HepG2 (cell line): ENCODE results near the gene TBC1D10A. TPM values are rescaled to one million over a fixed set of nuclear protein-coding genes. Genes with fewer than 3 reads are reported as not detected.

Experiments
- ATAC-seq: fragments of 200-7000 bp; cut with Tn5 transposase; 3 replicates; pipeline ENCODE4 v1.9.1; 2020; ENCODE audit warnings: mild to moderate bottlenecking, moderate library complexity
- BruUV-seq: library from RNA; stranded (reverse); fragments of 400-500 nt; replicated peaks from 2 replicates; lab custom pipeline; 2021; lab: Mats Ljungman, UMichigan
- CTCF ChIA-PET: fragments of 300-600 bp; formaldehyde crosslinking; extraction: SDS; loops from one replicate; lab custom pipeline; 2021; ENCODE audit warnings: low total read pairs, inconsistent platforms, low intra/inter-chr PET ratio; lab: Yijun Ruan, JAX
- POLR2A ChIA-PET: fragments of 350-600 bp; sonication (Branson Sonifier 250); formaldehyde crosslinking; loops from one replicate; lab custom pipeline; 2020; ENCODE audit warnings: antibody characterized with exemption, inconsistent platforms; lab: Yijun Ruan, JAX
- DNase-seq: peaks from one replicate; pipeline ENCODE4 v3.0.0-alpha.2; 2015; ENCODE audit warnings: low spot score
- FAIRE-seq: peaks from 3 replicates; lab custom pipeline; 2011; peaks lifted over from hg19 to GRCh38; lab: Jason Lieb, UNC
- H2AFZ ChIP-seq: one replicate; pipeline ENCODE4 v1.6.1; 2011; ENCODE audit warnings: low read length, inconsistent platforms
- H3K27ac ChIP-seq: fragments of 300-600 bp; 3 replicates; pipeline ENCODE4 v1.8.0; 2011; ENCODE audit warnings: mixed run types, mild to moderate bottlenecking, mixed read lengths, low read length, inconsistent platforms; ENCODE audit not compliant: insufficient read depth; ENCODE audit errors: extremely low read length
- H3K27me3 ChIP-seq, 2 experiments: fragments of 200-600 bp in 1 of 2; 2 replicates in 1 of 2; 3 replicates in 1 of 2; pipeline versions ENCODE4 v1.6.0 to v1.8.0; 2011; ENCODE audit warnings: low read length in 2 of 2, mild to moderate bottlenecking in 2 of 2, moderate library complexity in 2 of 2, inconsistent platforms in 1 of 2; ENCODE audit not compliant: insufficient read depth in 2 of 2, control insufficient read depth in 1 of 2
- H3K36me3 ChIP-seq, 2 experiments: fragments of 200-600 bp in 1 of 2; replicated peaks in 1 of 2; 2 replicates in 1 of 2; 3 replicates in 1 of 2; pipeline versions ENCODE4 v1.5.1 to v1.8.0; 2011; ENCODE audit warnings: low read length in 2 of 2, inconsistent platforms in 1 of 2; ENCODE audit not compliant: insufficient read depth in 2 of 2, control insufficient read depth in 1 of 2
- H3K4me1 ChIP-seq: 2 replicates; pipeline ENCODE4 v1.5.1; 2012; ENCODE audit warnings: low read length, inconsistent platforms; ENCODE audit not compliant: insufficient read depth
- H3K4me2 ChIP-seq: 2 replicates; pipeline ENCODE4 v1.6.0; 2011; ENCODE audit warnings: low read depth, low read length, inconsistent platforms
- H3K4me3 ChIP-seq, 3 experiments: fragments of 200-600 bp in 1 of 3; sonication (generic), shearing (Covaris generic) in 1 of 3; replicated peaks in 1 of 3; 2 replicates each; pipeline ENCODE4 v1.5.1; 2011 to 2016; ENCODE audit warnings: low read length in 3 of 3, inconsistent platforms in 2 of 3, low read depth in 2 of 3, mild to moderate bottlenecking in 2 of 3, control low read depth in 1 of 3, mixed read lengths in 1 of 3; ENCODE audit not compliant: insufficient read depth in 1 of 3
- H3K79me2 ChIP-seq: one replicate; pipeline ENCODE4 v1.6.1; 2011; ENCODE audit warnings: low read length, inconsistent platforms; ENCODE audit not compliant: insufficient read depth
- H3K9ac ChIP-seq: 2 replicates; pipeline ENCODE4 v1.6.0; 2011; ENCODE audit warnings: mild to moderate bottlenecking, low read depth, low read length, inconsistent platforms; ENCODE audit not compliant: insufficient read depth
- H3K9me3 ChIP-seq: 2 replicates; pipeline ENCODE4 v1.5.1; 2012; ENCODE audit warnings: mild to moderate bottlenecking, low read length
- H4K20me1 ChIP-seq: 2 replicates; pipeline ENCODE4 v1.6.0; 2011; ENCODE audit warnings: inconsistent platforms, mild to moderate bottlenecking, low read length, moderate library complexity; ENCODE audit not compliant: insufficient read depth
- MBNL3 ChIP-seq: fragments of 250-450 bp; sonication (Bioruptor Pico); conservative IDR thresholded peaks from 2 replicates; pipeline ENCODE4 v1.8.0; 2022; ENCODE audit warnings: mild to moderate bottlenecking, inconsistent platforms
- SOX13 ChIP-seq, 3 experiments: fragments of 450-650 bp in 1 of 3; sonication (generic) in 1 of 3; formaldehyde crosslinking in 1 of 3; IDR thresholded peaks in 2 of 3; conservative IDR thresholded peaks in 1 of 3; 2 replicates each; pipeline versions ENCODE4 v1.5.0 to v1.6.1; 2016 to 2020; ENCODE audit warnings: antibody characterized with exemption in 1 of 3, mild to moderate bottlenecking in 1 of 3, missing compliant biosample characterization in 1 of 3, missing genetic modification reagents in 1 of 3, moderate library complexity in 1 of 3
- SOX6 ChIP-seq, 2 experiments: fragments of 450-650 bp in 1 of 2; sonication (generic) in 1 of 2; formaldehyde crosslinking in 1 of 2; IDR thresholded peaks; 2 replicates each; pipeline versions ENCODE4 v1.4.0 to v1.6.1; 2017 to 2020; ENCODE audit warnings: antibody characterized with exemption in 1 of 2, mild to moderate bottlenecking in 1 of 2, missing genetic modification reagents in 1 of 2
- ZUFSP ChIP-seq: sonication (generic); formaldehyde crosslinking; IDR thresholded peaks from 2 replicates; pipeline ENCODE4 v1.9.0; 2021; ENCODE audit warnings: missing genetic modification reagents, mild to moderate bottlenecking, borderline replicate concordance
- WGBS: methylation state at CpG from one replicate; pipeline ENCODE4 v1.1.6; 2017; ENCODE audit warnings: low lambda C conversion rate; 5-methylcytosine and 5-hydroxymethylcytosine counted together
- in situ Hi-C: cut with HindIII; loops from 2 replicates; pipeline ENCODE4 v1.10.0; 2017; ENCODE audit warnings: low pct_unique_long_range_greater_than_20kb; ENCODE audit not compliant: extremely low pct_ligation_motif_present
- intact Hi-C: fragments of 100-400 bp; cut with micrococcal nuclease; formaldehyde crosslinking; loops from one replicate; pipeline ENCODE4 v1.10.0; 2022; ENCODE audit not compliant: unreplicated experiment
- polyA plus RNA-seq, 8 experiments: library from polyadenylated mRNA; depleted of rRNA in 3 of 8; stranded (reverse) in 7 of 8; unstranded in 1 of 8; fragments of >200 nt; fragmentation: Illumina TruSeq in 4 of 8; extraction: Trizol in 4 of 8; gene quantifications; 2 replicates each; pipeline versions ENCODE4 v1.2.1 to v1.2.3, GENCODE V29; 2011 to 2016; ENCODE audit warnings: low read depth in 4 of 8, missing spikeins in 1 of 8, mixed read lengths in 1 of 8; ENCODE audit not compliant: insufficient read depth in 1 of 8
- total RNA-seq, 5 experiments: library from RNA; depleted of rRNA; stranded (reverse); fragments of >200 nt; fragmentation: Illumina TruSeq; extraction: Trizol; gene quantifications; 2 replicates each; pipeline ENCODE4 v1.2.3, GENCODE V29; 2016; ENCODE audit warnings: low read depth in 1 of 5

The TBC1D10A gene
- total and polyA plus RNA-seq, 2 of the 13 experiments (the other 11 are each of a cell fraction or from before 2014, with no cell fraction given), result 4.2 to 4.9 TPM

DNA sequence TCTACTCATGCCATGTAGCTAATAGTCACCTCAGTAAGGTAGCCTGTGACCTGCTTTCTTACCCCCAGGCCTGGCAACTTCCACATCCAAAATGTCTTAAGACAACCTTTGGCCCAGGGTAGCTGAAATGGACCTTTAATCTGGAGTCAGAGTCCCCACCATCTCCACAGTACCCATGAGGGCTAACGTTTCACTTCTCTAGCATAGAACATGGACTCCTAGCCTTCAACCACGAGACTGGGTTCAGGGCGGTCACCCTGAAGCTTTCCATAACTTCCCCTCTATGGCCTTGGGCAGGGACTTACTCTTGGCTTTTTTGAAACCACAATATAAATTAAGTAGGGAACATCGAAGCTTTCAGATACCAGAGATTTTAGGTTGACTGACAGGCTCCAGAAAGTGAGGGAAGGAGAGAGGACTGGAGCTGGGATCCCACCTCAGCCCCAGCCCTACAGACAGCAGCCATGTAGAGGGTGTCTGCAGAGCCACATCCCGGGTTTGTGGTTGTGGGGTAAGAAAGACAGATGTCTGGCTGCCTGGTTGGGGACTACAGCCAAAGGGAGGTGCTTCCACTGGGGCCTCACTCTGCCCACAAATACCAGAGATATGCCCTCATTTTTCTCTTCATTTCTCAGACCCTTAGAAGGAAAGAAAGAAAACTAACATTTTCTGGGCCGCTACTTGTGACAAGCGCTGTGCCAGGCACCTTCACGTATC, 2.6 kb downstream of the TBC1D10A start (continued):
- TF ChIP-seq SOX13 (IDR thresholded peaks at IDR 0.05) (no peak), SOX13 (CRISPR knock-in tag; conservative IDR thresholded peaks at IDR 0.05 in 1 of 2, IDR thresholded peaks at IDR 0.05 in 1 of 2) (no peak)

DNA sequence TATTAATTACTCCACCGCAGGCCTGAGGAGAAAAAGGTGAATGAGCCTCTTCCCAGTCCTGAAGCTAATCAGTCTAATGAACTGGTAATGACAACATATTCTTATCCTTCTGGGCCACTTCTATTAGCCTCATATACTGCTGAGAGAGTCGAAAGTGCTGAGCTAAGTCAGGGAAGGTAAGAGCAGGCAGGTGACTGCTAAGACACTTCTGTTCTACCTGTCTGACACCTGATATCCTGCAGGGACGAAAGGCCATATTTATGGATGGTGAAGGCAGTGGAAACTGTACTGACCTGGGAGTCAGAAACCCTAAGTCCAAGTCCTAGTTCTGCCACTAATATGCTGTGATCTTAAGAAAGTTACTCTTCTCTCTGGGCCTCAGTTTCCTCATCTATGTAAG, 3.5 kb downstream of the TBC1D10A start:
- Histone ChIP-seq H3K27ac (no peak overlapping the region), H3K4me1 (peaks cover 56% of the 10 kb centered on the region), H3K27me3 (no peaks in the 10 kb centered on the region; a peak in 1 of 5 replicates)
- 97% methylated on average over 3 of the region's 3 CpGs for WGBS
- ATAC-seq (no peak), FAIRE-seq (no peak), DNase-seq (no peak)
- no peak for TF ChIP-seq MBNL3 (CRISPR knock-in tag)
- TF ChIP-seq, all 625 proteins: peak for 0
- Histone ChIP-seq H3K36me3 (no peaks in the 10 kb centered on the region), H3K9me3 (no peaks in the 10 kb centered on the region), H3K9ac (no peak overlapping the region), H3K79me2 (no peaks in the 10 kb centered on the region), H3K4me3 (no peak overlapping the region), H3K4me2 (no peak overlapping the region), H2AFZ (no peak overlapping the region), H4K20me1 (no peaks in the 10 kb centered on the region)
- in situ Hi-C loops, result no loop called here
- CTCF ChIA-PET, result no interaction called here
- POLR2A ChIA-PET, result interaction anchor here (1.0 kb wide), 1 partner anchor 34 kb away, joined by 3 read pairs; the partner anchor contains the start of genes CCDC157 and SF3A1
- intact Hi-C loops, result no loop called here
- BruUV-seq, result no TSS peak

DNA sequence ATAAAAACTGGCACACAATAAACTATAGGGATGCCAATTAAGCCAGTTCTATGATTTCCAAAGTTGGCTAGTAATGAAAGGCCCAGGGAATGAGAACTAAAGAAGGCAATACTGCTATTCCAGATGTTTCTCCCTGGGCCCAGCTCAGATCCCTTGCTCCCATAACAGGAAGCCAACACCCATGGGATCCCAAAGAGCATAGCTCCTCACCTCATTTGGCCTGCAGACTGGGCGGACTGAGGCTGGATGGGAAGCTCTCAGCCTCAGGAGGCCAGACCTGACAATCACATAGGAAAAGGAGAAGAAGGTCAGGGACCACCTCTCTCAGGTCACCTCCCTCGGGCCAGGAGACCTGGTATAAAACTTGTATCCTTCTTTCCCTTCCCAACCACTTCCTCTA, 5.3 kb downstream of the TBC1D10A start:
- no peaks in the 10 kb centered on the region for H3K9me3 ChIP-seq
- in situ Hi-C loops (no loop called here), intact Hi-C loops (no loop called here)
- DNase-seq, result no peak
- H3K27ac ChIP-seq, result no peak overlapping the region
- H4K20me1 ChIP-seq, result no peaks in the 10 kb centered on the region
- H3K4me2 ChIP-seq, result no peak overlapping the region
- POLR2A ChIA-PET, result no interaction called here
- H3K27me3 ChIP-seq, result no peaks in the 10 kb centered on the region
- no peaks in the 10 kb centered on the region for H3K36me3 ChIP-seq
- FAIRE-seq, result no peak
- ATAC-seq, result no peak
- 92% methylated on average over 2 of the region's 2 CpGs for WGBS
- no peak overlapping the region for H2AFZ ChIP-seq
- no TSS peak for BruUV-seq
- CTCF ChIA-PET, result no interaction called here
- TF ChIP-seq SOX6 (IDR thresholded peaks at IDR 0.05) (no peak), SOX6 (CRISPR knock-in tag; IDR thresholded peaks at IDR 0.05) (no peak), ZUFSP (CRISPR knock-in tag) (no peak)
- H3K4me1 ChIP-seq, result peaks cover 62% of the 10 kb centered on the region
- H3K9ac ChIP-seq, result no peak overlapping the region
- H3K4me3 ChIP-seq, result no peak overlapping the region
- H3K79me2 ChIP-seq, result no peaks in the 10 kb centered on the region
